GM12874 (cell line): ENCODE measurements around the gene FARP1.

ENCODE experiments used
- CTCF ChIP-seq: IDR thresholded peaks from 2 replicates; pipeline ENCODE4 v1.5.1; 2011; ENCODE audit warnings: low read depth, mild to moderate bottlenecking, control low read depth, low read length, moderate library complexity; ENCODE audit not compliant: insufficient read depth

FARP1 gene

GRCh38 chr13:98345107-98345935 lies 202.4 kb downstream of the FARP1 start:
- TF ChIP-seq CTCF: no peak

GRCh38 chr13:98346904-98347636 lies 204.2 kb downstream of the FARP1 start:
- no peak for TF ChIP-seq CTCF

GRCh38 chr13:98347756-98348155 lies 204.9 kb downstream of the FARP1 start:
- TF ChIP-seq CTCF: no peak

GRCh38 chr13:98348466-98349200 lies 205.7 kb downstream of the FARP1 start:
- TF ChIP-seq CTCF: no peak

GRCh38 chr13:98349731-98350305 lies 206.9 kb downstream of the FARP1 start:
- TF ChIP-seq CTCF: no peak

- no peak for TF ChIP-seq CTCF
Observed at GRCh38 chr13:98350746-98351330, 207.9 kb downstream of the FARP1 start.
